DMS153 treated with DMSO at 0.1 percent for 48 hours (cell line): ENCODE data around the gene KCTD11.
A peak's percentile ranks its signal among the peaks of the same experiment; 100 is the strongest.
"Not testable (repeated sequence)": the region's sequence is repeated elsewhere in the genome, so short reads cannot be mapped to it uniquely, and the experiment has no call there.

Experiments used
- DNase-seq: peaks from one replicate; lab custom pipeline; 2025; ENCODE audit not compliant: unreplicated experiment; lab: John Stamatoyannopoulos, UW

Gene KCTD11

DNA sequence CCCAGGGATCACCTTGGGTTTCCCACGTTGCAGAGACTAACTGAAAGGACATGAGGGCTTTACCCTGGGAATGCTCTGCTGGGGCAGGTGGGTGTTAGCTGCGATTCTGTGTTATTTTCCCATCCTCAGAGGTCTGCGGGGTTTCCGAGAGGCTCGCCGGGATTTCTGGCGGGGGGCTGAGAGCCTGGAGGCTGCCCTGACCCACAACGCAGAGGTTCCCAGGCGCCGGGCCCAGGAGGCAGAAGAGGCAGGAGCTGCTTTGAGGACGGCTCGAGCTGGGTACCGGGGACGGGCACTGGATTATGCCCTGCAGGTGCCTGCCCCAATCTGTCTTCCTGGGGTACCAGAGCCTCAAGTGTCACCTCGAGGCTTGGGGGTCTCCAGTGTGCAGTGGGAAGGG is 8.7 kb upstream of the KCTD11 start:
- no peak for DNase-seq

DNA sequence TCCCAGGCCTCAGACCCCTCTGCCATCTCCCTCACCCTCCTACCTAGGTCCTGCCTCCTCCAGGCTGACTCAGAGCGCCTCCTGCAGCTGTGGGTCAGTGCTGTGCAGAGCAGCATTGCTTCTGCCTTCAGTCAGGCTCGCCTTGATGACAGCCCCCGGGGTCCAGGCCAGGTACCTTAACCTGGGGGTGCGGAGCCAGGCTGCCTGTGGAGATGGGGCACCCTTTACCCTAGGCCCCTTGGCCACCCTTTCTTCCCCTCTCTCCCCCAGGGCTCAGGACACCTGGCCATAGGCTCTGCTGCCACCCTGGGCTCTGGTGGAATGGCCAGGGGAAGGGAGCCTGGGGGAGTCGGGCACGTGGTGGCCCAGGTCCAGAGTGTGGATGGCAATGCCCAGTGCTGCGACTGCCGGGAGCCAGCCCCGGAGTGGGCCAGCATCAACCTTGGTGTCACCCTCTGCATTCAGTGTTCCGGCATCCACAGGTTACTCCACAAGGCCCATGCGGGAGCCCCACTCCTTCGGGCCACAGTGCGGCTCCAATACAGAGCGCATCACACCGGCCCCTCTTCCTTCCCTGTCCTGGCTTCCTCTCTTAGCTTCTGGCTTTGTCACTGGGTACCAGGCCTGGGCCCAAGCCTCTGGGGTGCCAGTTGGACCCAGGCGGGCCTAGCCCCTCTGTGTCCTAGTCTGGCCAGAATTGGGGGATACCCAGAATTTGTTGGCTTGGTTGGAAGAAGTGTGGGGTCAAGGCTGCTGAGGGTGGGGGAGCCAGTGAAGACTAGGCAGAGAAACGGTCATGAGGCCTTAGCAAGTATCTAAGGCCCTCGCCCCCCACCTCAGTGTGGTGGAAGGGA is 5.0 kb upstream of the KCTD11 start:
- no peak for DNase-seq

- DNase-seq = no peak
Observed at GRCh38 chr17:7347630-7348477, 4.1 kb upstream of the KCTD11 start.

DNA sequence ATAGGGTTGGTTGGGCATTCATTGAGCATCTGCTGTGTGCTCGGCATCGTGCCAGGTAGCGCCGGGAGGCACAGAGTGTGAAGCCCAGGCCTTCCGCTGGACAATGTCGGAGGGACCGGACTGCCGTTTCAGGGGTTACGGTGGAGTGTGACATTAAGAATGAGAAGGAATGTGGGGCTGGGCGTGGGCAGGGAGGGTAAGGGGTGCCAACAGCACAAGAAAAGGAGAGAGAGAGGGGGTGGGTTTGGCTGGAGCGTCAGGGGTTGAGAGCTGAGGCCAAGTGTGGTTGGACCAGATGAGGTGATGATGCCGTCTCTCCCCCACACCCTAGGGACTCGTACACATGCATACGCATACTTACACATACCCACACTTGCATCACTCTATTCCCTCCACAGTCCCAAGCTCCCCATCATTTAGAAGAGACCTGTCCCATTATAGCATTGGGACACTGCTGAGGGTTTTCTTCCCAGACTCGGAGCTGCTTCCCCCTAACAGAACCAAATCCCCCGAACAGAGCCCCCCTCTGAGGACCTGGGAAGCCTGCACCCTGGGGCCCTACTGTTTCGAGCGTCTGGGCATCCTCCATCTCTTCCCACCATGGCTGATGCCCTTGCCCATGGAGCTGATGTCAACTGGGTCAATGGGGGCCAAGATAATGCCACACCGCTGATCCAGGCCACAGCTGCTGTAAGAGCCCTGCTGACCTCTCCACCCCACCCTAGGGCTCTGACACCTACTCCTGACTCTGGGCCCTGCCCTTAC is 3.3 kb upstream of the KCTD11 start:
- DNase-seq = no peak

- DNase-seq = no peak
Observed at GRCh38 chr17:7352503-7352889, 534 bp downstream of the KCTD11 start.

GRCh38 chr17:7352910-7353635 is 1.1 kb downstream of the KCTD11 start:
- DNase-seq = no peak

- DNase-seq = peak; percentile 22
Observed at GRCh38 chr17:7354262-7354843, 2.4 kb downstream of the KCTD11 start.

GRCh38 chr17:7355053-7355452 is 3.1 kb downstream of the KCTD11 start, which contains the start of gene TMEM95:
TMEM95 (plus strand) TSS chr17:7355156; CDS start chr17:7355205, 49 bp downstream.
- DNase-seq = no peak

DNA sequence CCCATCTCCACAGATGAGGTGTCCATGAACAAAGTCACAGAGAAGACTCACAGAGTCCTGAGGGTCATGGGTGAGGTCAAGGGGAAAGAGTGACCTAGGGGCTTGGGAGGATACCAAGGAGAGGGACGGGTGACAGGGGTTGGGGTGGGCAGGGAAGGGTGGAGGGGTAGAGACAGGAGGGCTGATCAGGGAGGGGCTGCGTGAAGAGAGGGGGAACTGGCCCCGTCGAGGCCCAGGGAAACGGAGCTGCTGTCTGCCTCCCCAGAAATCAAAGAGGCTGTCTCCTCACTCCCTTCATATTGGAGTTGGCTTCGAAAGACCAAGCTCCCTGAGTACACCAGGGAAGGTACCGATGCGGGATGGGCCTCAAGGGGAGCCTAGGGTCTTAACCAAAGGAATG is 3.6 kb downstream of the KCTD11 start:
- DNase-seq = no peak

GRCh38 chr17:7356072-7356549 is 4.1 kb downstream of the KCTD11 start:
- peak; percentile 23 for DNase-seq

- no peak for DNase-seq
Observed at GRCh38 chr17:7356756-7357155, 4.8 kb downstream of the KCTD11 start.

GRCh38 chr17:7357381-7357780 is 5.4 kb downstream of the KCTD11 start:
- no peak for DNase-seq

DNA sequence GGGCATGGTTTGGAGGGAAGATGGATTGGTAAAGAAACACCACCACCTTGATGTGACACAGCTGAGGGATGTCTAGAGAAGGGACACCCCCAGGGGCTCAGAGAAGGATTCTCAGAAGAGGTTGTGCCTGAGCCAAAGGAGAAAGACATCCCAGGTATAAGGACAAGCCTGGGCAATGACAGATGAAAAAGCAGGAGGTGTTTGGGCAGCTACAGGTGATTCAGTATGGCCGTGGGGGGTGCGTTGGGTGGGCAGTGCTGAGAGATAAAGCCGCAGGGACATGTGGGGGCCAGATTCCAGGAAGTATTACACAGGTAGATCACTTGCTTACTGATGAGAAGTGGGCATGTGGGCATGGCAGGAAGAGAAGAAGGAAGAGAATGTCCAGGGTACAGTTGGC is 9.9 kb downstream of the KCTD11 start:
- no peak for DNase-seq

- no peak for DNase-seq
Observed at GRCh38 chr17:7363311-7363710, 11.3 kb downstream of the KCTD11 start.

DNA sequence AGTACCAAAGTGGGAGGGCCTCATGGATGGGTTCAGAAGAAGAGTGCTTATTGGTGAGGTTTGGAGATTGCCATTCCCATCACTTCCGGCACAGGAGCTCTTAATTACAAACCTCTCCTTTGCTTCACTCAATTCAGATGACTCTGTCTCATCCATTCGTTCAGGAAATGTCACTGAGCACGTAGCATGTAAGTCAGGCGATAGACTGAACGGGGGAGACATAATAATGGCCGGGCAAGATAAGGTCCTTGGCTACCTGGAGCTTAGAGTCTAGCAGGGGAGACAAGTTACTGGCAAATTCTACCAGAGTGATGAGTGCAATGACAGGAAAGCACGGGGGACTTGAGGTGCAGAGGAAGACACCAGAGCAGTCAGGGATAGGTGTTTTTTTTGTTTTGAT is 14.0 kb downstream of the KCTD11 start:
- DNase-seq = not testable (repeated sequence)

DNA sequence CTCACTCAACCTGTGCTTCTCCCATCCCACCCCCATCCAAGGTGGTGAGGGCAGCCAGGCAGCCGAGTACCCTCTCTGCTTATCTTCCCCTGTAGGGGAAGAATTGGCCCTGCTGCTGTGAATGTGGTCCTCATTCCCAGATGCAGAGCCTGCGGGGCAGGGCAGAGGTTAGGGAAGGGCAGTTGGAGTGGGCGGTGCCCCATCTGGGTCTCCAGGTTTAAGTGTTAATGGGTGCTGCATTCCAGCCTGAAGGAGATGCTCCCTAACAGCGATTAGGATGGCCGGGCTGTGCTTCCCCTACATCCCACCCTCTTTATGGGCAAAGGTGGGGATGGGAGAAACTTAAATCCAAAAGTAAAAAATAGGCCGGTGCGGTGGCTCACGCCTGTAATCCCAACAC is 15.1 kb downstream of the KCTD11 start:
- DNase-seq = no peak

DNA sequence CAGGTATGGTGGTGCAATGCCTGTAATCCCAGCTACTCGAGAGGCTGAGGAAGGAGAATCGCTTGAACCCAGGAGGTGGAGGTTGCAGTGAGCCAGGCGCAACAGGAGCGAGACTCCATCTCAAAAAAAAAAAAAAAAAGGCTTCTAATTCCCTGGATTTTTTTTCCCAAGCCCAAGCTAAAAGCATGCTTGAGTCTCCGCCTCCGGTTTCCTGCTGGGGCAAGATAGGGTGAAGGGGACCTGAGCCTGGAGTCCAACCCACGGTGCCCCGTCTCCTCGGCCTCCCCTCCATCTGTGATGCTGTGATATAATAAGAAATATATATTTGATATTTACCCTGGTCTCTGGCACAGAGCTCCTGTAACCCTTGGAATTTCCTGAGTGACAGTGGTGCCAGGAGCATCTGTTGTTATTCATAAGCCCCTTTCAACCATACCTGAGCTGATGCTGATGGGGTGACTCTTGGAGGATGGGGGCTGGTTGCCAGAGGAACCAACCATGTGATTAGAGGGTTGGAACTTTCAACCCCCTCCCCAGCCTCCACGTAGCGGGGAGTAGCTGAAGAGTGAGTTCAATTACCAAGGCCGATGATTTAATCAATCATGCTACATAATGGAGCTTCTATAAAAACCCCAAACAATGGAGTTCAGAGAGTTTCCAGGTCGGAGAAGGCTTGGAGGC is 16.1 kb downstream of the KCTD11 start:
- no peak for DNase-seq

- DNase-seq = not testable (repeated sequence)
Observed at GRCh38 chr17:7368599-7368994, 16.6 kb downstream of the KCTD11 start.

DNA sequence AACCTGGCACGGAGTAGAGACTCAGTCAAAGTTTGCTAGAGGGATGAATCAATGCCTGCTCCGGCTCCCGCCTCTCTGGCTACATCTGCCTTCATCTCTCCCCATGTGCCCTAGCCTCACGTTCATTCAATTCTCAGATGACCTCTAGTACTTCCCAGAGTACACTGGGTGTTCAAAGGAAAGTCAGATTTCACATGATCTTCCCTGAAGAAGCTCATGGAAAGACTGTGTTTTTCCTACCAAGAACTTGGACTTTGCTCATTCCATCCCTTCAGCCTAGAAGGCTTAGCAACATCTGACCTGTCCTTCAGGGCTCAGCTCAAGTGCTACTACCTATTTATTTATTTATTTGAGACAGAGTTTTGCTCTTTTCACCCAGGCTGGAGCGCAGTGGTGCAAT is 17.9 kb downstream of the KCTD11 start:
- DNase-seq = no peak

DNA sequence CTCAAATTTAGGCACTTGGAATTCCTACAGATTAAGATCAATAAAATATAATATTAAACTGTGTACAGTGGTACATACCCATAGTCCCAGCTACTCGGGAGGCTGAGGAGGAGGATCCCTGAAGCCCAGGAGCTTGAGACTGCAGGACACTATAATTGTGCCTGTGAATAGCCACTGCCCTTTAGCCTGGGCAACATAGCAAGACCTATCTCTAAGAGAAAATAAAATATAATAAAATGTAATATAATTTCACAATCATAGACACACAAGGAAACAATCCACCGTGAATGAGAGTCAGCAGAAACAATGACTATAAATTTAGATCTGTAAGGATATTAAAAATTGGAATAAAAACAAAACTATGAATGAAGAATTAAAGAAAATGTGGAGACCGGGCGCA is 18.9 kb downstream of the KCTD11 start:
- DNase-seq = no peak
